Measurements from ENCODE around the gene ALPP. TPM values are rescaled to one million over a fixed set of nuclear protein-coding genes. Genes with fewer than 3 reads are reported as not detected.
"Not testable (repeated sequence)": the region's sequence is repeated elsewhere in the genome, so short reads cannot be mapped to it uniquely, and the experiment has no call there.

The ALPP gene
- polyA plus RNA-seq, 4 donors, result 0.20 TPM; not detected in 3

- DNase-seq (ENCODE audit: low read depth in 4 of 4, low spot score in 3 of 4), result not testable (repeated sequence)
Observed at GRCh38 chr2:232379610-232380590, 1.3 kb downstream of the ALPP start.

GRCh38 chr2:232381204-232382031 lies 2.9 kb downstream of the ALPP start:
- DNase-seq (ENCODE audit: low read depth in 4 of 4, low spot score in 3 of 4), result not testable (repeated sequence)

- DNase-seq (ENCODE audit: low read depth in 4 of 4, low spot score in 3 of 4), result no peak
Observed at GRCh38 chr2:232382331-232383225, 4.0 kb downstream of the ALPP start.

DNA sequence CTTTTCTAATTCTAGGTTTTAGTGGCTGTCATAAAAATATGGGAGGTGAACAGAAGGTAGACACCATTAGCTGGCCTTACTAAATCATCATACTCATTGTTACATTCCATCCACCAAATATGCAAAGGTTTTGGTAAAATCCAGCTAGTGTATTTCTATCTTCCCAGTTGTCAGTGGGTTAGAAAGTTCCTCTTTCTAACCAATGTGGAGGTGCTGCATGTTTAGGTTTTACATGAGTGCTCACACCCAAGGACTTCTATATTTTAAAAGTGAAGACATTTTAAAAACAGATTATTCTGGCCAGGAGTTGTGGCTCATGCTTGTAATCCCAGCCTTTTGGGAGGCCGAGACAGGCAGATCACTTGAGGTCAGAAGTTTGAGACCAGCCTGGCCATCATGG lies 5.9 kb downstream of the ALPP start:
- DNase-seq (ENCODE audit: low read depth in 4 of 4, low spot score in 3 of 4), result no peak

DNA sequence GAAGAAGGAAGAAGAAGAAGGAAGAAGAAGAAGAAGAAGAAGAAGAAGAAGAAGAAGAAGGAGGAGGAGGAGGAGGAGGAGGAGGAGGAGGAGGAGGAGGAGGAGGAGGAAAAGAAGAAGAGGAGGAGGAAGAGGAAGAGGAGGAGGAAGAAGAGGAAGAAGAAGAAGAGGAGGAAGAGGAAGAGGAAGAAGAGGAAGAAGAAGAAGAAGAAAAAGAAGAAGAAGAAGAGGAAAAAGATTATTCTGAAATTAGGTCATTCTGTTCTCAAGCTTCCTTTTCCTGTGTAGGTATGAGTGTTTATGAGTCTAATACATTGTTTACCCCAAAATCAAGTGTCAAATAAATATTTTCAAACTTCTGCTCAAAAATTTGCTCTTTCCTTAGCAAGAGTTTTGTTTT lies 6.5 kb downstream of the ALPP start:
- DNase-seq (ENCODE audit: low read depth in 4 of 4, low spot score in 3 of 4), result not testable (repeated sequence)

- no peak for DNase-seq (ENCODE audit: low read depth in 4 of 4, low spot score in 3 of 4)
Observed at GRCh38 chr2:232385660-232386489, 7.3 kb downstream of the ALPP start.

DNA sequence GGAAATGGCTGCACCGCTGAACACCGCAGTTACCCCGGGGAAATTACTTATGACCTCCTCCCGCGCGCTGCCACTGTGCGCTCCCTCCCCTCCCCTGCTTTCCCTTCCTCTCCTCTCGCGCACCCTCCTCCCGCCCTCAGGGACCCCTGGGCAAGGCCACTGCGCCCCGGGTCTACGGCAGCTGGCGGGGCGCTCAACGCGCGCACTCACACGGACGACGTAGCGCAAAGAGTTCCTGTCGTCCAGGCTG lies 7.9 kb downstream of the ALPP start:
- no peak for DNase-seq (ENCODE audit: low read depth in 4 of 4, low spot score in 3 of 4)

- no peak for DNase-seq (ENCODE audit: low read depth in 4 of 4, low spot score in 3 of 4)
Observed at GRCh38 chr2:232386740-232387450, 8.3 kb downstream of the ALPP start.

DNA sequence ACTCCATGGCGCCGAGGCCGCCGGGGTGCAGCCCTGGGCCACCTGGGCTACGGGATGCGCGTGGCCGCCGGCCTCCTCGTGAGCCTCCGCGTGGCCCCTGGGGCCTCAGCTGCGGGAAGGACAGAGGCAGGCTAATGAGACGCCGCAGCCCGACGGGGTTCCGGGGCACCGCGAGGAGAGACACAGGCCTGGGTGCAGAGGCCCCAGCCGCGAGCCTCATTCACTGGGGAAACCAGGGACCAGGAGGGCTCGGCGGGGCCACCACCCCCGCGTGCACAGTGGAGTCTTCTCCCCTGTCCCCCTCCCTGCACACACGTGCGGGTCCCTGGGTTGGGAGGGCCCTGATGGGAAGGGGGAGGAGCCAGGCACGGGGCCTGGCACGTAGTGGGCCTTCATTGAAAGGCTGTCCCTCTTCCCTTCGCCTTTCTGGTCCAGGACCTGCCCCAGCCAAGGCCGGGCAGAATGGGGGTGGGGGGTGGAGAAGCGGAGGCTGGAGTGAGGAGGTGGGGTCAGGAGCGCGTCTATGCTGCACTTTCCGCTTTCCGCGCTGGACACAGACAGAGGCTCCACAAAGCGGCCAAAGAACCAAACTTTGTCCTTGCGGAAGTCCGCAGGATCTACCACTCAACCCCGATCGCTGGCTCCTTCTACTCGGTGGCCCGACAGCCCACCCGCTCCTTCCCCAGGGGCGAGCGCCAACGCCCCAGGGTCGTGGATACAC lies 9.1 kb downstream of the ALPP start:
- DNase-seq (ENCODE audit: low read depth in 4 of 4, low spot score in 3 of 4), result no peak

- no peak for DNase-seq (ENCODE audit: low read depth in 4 of 4, low spot score in 3 of 4)
Observed at GRCh38 chr2:232388324-232388891, 9.9 kb downstream of the ALPP start.

- no peak for DNase-seq (ENCODE audit: low read depth in 4 of 4, low spot score in 3 of 4)
Observed at GRCh38 chr2:232389327-232389726, 10.8 kb downstream of the ALPP start.

- DNase-seq (ENCODE audit: low read depth in 4 of 4, low spot score in 3 of 4), result no peak
Observed at GRCh38 chr2:232390661-232391060, 12.1 kb downstream of the ALPP start.

GRCh38 chr2:232393556-232393955 lies 15.0 kb downstream of the ALPP start:
- no peak for DNase-seq (ENCODE audit: low read depth in 4 of 4, low spot score in 3 of 4)

GRCh38 chr2:232394431-232394830 lies 15.9 kb downstream of the ALPP start:
- not testable (repeated sequence) for DNase-seq (ENCODE audit: low read depth in 4 of 4, low spot score in 3 of 4)

GRCh38 chr2:232395586-232395985 lies 17.0 kb downstream of the ALPP start:
- DNase-seq (ENCODE audit: low read depth in 4 of 4, low spot score in 3 of 4), result no peak

DNA sequence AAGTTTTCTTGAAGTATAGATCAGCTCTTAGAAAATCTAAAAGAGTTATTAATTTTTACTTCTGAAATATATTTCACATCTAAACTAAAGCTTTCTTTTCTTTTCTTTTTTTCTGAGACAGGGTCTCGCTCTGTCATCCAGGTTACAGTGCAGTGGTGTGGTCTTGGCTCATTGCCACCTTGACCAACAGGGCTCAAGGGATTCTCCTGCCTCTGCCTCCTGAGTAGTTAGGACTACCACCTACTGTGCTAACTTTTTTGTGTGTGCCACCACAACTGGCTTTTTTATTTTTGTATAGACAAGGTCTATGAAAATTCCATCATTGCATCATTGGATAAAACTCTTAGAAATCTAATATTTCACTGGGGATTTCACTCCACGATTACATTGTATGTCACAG lies 18.1 kb downstream of the ALPP start:
- no peak for DNase-seq (ENCODE audit: low read depth in 4 of 4, low spot score in 3 of 4)

DNA sequence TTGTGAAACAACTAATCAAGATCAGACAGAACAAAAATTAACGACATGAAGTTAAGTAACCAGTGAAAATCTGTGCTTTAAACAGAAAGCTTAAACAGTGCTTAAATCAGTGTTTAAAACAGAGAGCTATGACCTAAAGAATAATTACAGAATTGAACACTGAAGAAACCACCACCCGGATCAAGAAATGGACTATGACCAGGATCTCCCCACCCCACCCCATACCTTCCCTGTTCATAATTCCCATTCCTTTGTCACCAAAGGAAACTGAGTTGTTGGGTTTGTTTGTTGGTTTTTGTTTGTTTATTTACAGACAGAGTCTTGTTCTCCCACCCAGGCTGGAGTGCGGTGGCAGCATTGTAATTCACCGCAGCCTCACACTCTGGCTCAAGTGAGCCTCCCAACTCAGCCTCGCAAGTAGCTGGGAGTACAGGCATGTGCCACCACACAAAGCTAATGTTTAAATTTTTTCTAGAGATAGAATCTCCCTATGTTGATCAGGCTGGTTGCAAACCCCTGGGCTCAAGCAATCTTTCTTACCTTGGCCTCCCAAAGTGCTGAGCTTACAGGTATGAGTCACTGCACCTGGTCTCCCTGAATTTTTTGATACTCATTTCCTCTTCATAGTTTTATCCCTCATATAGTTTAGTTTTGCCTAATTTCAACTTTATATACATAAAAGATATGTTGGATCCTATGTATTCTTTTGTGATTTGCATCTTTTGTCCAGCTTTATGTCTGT lies 19.9 kb downstream of the ALPP start:
- DNase-seq (ENCODE audit: low read depth in 4 of 4, low spot score in 3 of 4), result no peak

All from left renal pelvis (tissue), 4 donors.